Type B pancreatic cell (in vitro differentiated cells): Measurements from ENCODE around the gene NAGLU. TPM values are rescaled to one million over a fixed set of nuclear protein-coding genes. Genes with fewer than 3 reads are reported as not detected.
A peak's percentile ranks its signal among the peaks of the same experiment; 100 is the strongest.

Experiments
- DNase-seq: peaks from one replicate; pipeline ENCODE4 v3.0.0; 2021; ENCODE audit warnings: mixed read lengths; ENCODE audit not compliant: unreplicated experiment; ENCODE audit errors: extremely low spot score
- H3K27ac Mint-ChIP-seq: 2 replicates; pipeline ENCODE4 v1.8.0; 2021; ENCODE audit warnings: mild to moderate bottlenecking, mixed read lengths
- H3K27me3 Mint-ChIP-seq: 2 replicates; pipeline ENCODE4 v1.8.0; 2021; ENCODE audit warnings: mixed read lengths
- H3K36me3 Mint-ChIP-seq: 2 replicates; pipeline ENCODE4 v1.8.0; 2021; ENCODE audit warnings: mixed read lengths
- H3K4me1 Mint-ChIP-seq: one replicate; pipeline ENCODE4 v1.8.0; 2021; ENCODE audit warnings: mixed read lengths; ENCODE audit not compliant: unreplicated experiment
- H3K4me3 Mint-ChIP-seq: 2 replicates; pipeline ENCODE4 v1.8.0; 2021; ENCODE audit warnings: mild to moderate bottlenecking, mixed read lengths
- H3K9me3 Mint-ChIP-seq: 2 replicates; pipeline ENCODE4 v1.8.0; 2021; ENCODE audit warnings: mixed read lengths
- total RNA-seq: library from RNA; stranded (reverse); gene quantifications from 2 replicates; pipeline ENCODE4 v1.2.1, GENCODE V29; 2021; ENCODE audit warnings: low replicate concordance
- TF ChIP-seq, protein P1 (sequence below): fragments of 200-600 bp; sonication (generic); conservative IDR thresholded peaks from 2 replicates; pipeline ENCODE4 v1.5.0; 2021; ENCODE audit warnings: antibody characterized with exemption, mild to moderate bottlenecking

NAGLU gene
- total RNA-seq, 1 donor from 2014 or later = 26.5 TPM

- Mint-ChIP-seq H3K4me3 (peak overlapping the region; percentile 81), H3K9me3 (no peaks in the 10 kb centered on the region), H3K27me3 (no peaks in the 10 kb centered on the region), H3K4me1 (peaks cover 25% of the 10 kb centered on the region), H3K36me3 (peaks cover 3% of the 10 kb centered on the region), H3K27ac (peak overlapping the region; percentile 59)
- DNase-seq = no peak
- TF ChIP-seq, protein P1, sequence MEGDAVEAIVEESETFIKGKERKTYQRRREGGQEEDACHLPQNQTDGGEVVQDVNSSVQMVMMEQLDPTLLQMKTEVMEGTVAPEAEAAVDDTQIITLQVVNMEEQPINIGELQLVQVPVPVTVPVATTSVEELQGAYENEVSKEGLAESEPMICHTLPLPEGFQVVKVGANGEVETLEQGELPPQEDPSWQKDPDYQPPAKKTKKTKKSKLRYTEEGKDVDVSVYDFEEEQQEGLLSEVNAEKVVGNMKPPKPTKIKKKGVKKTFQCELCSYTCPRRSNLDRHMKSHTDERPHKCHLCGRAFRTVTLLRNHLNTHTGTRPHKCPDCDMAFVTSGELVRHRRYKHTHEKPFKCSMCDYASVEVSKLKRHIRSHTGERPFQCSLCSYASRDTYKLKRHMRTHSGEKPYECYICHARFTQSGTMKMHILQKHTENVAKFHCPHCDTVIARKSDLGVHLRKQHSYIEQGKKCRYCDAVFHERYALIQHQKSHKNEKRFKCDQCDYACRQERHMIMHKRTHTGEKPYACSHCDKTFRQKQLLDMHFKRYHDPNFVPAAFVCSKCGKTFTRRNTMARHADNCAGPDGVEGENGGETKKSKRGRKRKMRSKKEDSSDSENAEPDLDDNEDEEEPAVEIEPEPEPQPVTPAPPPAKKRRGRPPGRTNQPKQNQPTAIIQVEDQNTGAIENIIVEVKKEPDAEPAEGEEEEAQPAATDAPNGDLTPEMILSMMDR = no peak
Measured at GRCh38 chr17:42560246-42560645, 24.2 kb downstream of the NAGLU start.

DNA sequence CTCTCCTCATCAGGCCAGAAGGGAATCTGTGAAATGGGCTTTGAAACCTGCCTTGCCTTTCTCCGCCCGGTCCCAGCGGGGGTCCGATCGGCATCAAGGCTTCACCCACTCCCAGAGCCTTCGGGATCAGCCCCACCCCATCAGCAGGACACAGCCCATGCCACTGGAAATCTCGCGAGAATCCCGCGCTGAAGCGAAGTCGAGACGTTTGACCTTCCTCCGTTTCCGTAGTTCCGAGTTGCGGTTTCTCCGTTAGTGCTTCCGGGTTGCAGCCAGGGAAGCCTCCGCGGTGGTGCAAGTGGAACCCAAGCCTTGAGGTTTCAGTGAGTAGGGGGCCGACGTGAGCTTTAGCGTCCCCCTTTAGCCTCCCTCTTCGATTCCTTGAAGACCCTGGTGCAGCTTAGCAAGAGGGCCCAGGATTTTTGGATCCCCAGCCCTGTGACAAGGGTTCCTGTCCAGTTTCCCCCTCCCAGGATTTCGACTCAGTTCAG is 25.9 kb downstream of the NAGLU start, which contains the start of gene COASY:
TSS of gene COASY (plus strand) at position 252 of the 491 bp plus-strand sequence. CDS start 475 bp downstream, outside the sequence.
- Mint-ChIP-seq H3K4me1 (peaks cover 23% of the 10 kb centered on the region), H3K9me3 (no peaks in the 10 kb centered on the region), H3K4me3 (peak within 1 kb of the TSS; percentile 92), H3K27me3 (no peaks in the 10 kb centered on the region), H3K36me3 (peaks cover 3% of the 10 kb centered on the region), H3K27ac (peak within 1 kb of the TSS; percentile 88)
- peak; percentile 95 for DNase-seq
- TF ChIP-seq, protein P1 = no peak

GRCh38 chr17:42562388-42563142 is 26.5 kb downstream of the NAGLU start:
- TF ChIP-seq, protein P1 = no peak
- Mint-ChIP-seq H3K36me3 (peaks cover 4% of the 10 kb centered on the region), H3K27me3 (no peaks in the 10 kb centered on the region), H3K4me3 (peak overlapping the region; percentile 92), H3K27ac (peak overlapping the region; percentile 88), H3K4me1 (peaks cover 21% of the 10 kb centered on the region), H3K9me3 (no peaks in the 10 kb centered on the region)
- DNase-seq = no peak

GRCh38 chr17:42563143-42563509 is 27.1 kb downstream of the NAGLU start:
- Mint-ChIP-seq H3K9me3 (no peaks in the 10 kb centered on the region), H3K27ac (peak overlapping the region; percentile 88), H3K4me3 (peak overlapping the region; percentile 92), H3K4me1 (peaks cover 24% of the 10 kb centered on the region), H3K36me3 (peaks cover 7% of the 10 kb centered on the region), H3K27me3 (no peaks in the 10 kb centered on the region)
- TF ChIP-seq, protein P1 = no peak
- no peak for DNase-seq

DNA sequence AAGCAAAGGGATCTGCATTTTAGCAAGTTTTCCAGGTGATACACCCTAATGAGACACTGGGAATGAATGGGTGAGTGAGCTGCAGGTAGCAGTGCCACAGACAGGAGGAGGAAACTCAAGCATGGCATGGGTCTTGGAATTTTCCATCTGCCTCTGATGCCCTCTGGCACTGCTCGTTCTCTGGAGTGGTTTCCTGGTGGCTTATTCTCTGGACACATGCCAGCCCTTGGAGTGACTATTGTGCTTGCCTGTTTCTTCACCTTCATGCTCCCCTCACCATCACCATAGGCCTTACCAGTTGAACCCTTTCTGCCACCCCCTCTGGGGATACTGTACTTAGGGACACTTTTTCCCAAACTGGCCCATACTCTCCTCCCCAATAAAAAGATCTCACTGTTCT is 27.5 kb downstream of the NAGLU start:
- no peaks in the 10 kb centered on the region for H3K9me3 Mint-ChIP-seq
- no peak for DNase-seq
- H3K27ac Mint-ChIP-seq = no peak overlapping the region
- TF ChIP-seq, protein P1 = no peak
- H3K36me3 Mint-ChIP-seq = peaks cover 7% of the 10 kb centered on the region
- peak overlapping the region; percentile 92 for H3K4me3 Mint-ChIP-seq
- H3K27me3 Mint-ChIP-seq = no peaks in the 10 kb centered on the region
- H3K4me1 Mint-ChIP-seq = peaks cover 24% of the 10 kb centered on the region
